Mesothelial cell of epicardium (in vitro differentiated cells): ENCODE measurements around the gene DTD2. TPM values are rescaled to one million over a fixed set of nuclear protein-coding genes. Genes with fewer than 3 reads are reported as not detected.

Experiments used
- DNase-seq, 2 experiments: peaks; one replicate each; pipeline ENCODE4 v3.0.0; 2021; ENCODE audit warnings: low spot score in 2 of 2; ENCODE audit not compliant: unreplicated experiment in 2 of 2
- H3K27ac Mint-ChIP-seq: 2 replicates; pipeline ENCODE4 v1.8.0; 2021; ENCODE audit warnings: mixed read lengths
- H3K27me3 Mint-ChIP-seq: 2 replicates; pipeline ENCODE4 v1.8.0; 2021; ENCODE audit warnings: low read depth, mixed read lengths
- H3K36me3 Mint-ChIP-seq: 2 replicates; pipeline ENCODE4 v1.8.0; 2021; ENCODE audit warnings: mixed read lengths
- H3K4me1 Mint-ChIP-seq: 2 replicates; pipeline ENCODE4 v1.8.0; 2021; ENCODE audit warnings: mixed read lengths
- H3K4me3 Mint-ChIP-seq: 2 replicates; pipeline ENCODE4 v1.8.0; 2021; ENCODE audit warnings: mild to moderate bottlenecking, moderate library complexity, mixed read lengths
- H3K9me3 Mint-ChIP-seq: 2 replicates; pipeline ENCODE4 v1.8.0; 2021; ENCODE audit warnings: mixed read lengths
- CTCF ChIP-seq: fragments of 200-600 bp; sonication (generic); IDR thresholded peaks from one replicate; pipeline ENCODE4 v1.5.0; 2021; ENCODE audit warnings: antibody characterized with exemption; ENCODE audit not compliant: unreplicated experiment
- total RNA-seq: library from RNA; stranded (reverse); gene quantifications from 3 replicates; pipeline ENCODE4 v1.2.1, GENCODE V29; 2021

The DTD2 gene
- total RNA-seq, 1 donor from 2014 or later: 28.7 TPM

- no peak for TF ChIP-seq CTCF
- no peak for DNase-seq
- no peak within 1 kb of the TSS for H3K27ac Mint-ChIP-seq
- H3K9me3 Mint-ChIP-seq: no peaks in the 10 kb centered on the region
- H3K4me3 Mint-ChIP-seq: no peak within 1 kb of the TSS
- H3K4me1 Mint-ChIP-seq: no peaks in the 10 kb centered on the region
- no peaks in the 10 kb centered on the region for H3K36me3 Mint-ChIP-seq
- no peaks in the 10 kb centered on the region for H3K27me3 Mint-ChIP-seq
These were observed 30.6 kb upstream of the DTD2 start, which contains the start of gene GPR33 for GRCh38 chr14:31487886-31488285. Gene GPR33, minus strand, starts transcription at chr14:31488039. Its CDS starts 4,074 bp downstream, at chr14:31483965.

DNA sequence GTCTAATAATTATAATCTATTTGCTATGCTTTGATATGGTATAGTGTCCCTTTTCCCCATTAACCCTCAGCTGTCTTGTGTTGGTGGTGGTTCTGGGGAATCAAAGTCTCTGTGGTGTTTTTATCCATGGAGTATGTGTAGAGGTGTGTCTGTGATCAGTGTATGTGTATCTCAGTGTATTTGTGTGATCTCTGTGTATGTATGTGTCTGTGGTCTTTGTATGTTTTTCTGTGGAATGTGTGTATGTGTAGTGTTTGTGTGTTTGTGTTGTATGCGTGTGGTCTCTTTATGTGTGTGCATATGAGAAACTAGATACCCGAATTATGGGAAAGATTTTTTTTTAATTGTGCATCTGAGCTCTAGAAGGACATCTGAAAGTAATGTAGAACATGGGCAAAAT lies 29.5 kb upstream of the DTD2 start:
- Mint-ChIP-seq H3K27ac (no peak overlapping the region), H3K4me1 (no peaks in the 10 kb centered on the region), H3K27me3 (no peaks in the 10 kb centered on the region), H3K36me3 (no peaks in the 10 kb centered on the region), H3K4me3 (no peak overlapping the region), H3K9me3 (no peaks in the 10 kb centered on the region)
- TF ChIP-seq CTCF: no peak
- no peak for DNase-seq

DNA sequence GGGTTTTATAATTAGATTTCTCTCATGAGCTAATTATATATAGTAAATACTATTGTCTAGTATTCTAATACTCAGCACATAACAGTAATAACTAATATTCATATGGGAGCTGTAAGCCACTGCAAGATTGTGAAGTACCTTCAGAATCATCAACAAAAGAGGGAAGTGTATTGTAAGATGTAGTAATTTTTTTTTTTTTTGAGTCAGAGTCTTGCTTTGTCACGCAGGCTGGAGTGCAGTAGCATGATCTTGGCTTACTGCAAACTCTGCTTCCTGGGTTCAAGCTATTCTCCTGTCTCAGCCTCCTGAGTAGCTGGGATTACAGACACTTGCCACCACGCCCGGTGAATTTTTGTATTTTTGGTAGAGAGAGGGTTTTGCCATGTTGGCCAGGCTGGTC lies 27.4 kb upstream of the DTD2 start:
- Mint-ChIP-seq H3K27me3 (no peaks in the 10 kb centered on the region), H3K4me3 (no peak overlapping the region), H3K4me1 (no peaks in the 10 kb centered on the region), H3K27ac (no peak overlapping the region), H3K36me3 (no peaks in the 10 kb centered on the region), H3K9me3 (no peaks in the 10 kb centered on the region)
- no peak for DNase-seq
- TF ChIP-seq CTCF: no peak

DNA sequence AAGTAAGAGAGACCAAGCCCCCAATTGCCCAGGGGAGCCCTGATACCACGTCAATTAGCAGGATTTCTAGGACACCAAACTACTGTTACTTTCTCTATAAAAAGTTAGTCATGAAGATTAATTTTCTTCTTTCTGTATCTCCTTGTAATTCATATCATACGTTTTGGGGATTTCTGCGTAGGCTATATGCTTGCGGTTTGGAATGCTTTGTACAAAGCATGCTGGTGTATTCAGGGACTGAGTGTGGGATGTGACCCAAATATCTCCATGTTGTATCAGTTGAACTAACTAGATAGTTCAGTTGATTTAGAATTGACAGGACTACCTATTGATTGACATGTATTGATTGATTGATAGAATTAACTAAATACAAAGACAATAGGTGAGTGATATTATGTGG lies 22.9 kb upstream of the DTD2 start:
- peaks cover 6% of the 10 kb centered on the region for H3K4me1 Mint-ChIP-seq

GRCh38 chr14:31479027-31479426 lies 21.7 kb upstream of the DTD2 start:
- Mint-ChIP-seq H3K36me3 (peaks cover under 1% of the 10 kb centered on the region), H3K9me3 (peaks cover 2% of the 10 kb centered on the region), H3K4me3 (no peak overlapping the region), H3K27me3 (no peaks in the 10 kb centered on the region), H3K27ac (no peak overlapping the region), H3K4me1 (peaks cover 6% of the 10 kb centered on the region)
- TF ChIP-seq CTCF: no peak
- no peak for DNase-seq

More for the DNA sequence above, 22.9 kb upstream of the DTD2 start:
- TF ChIP-seq CTCF: no peak
- Mint-ChIP-seq H3K36me3 (no peaks in the 10 kb centered on the region), H3K27me3 (no peaks in the 10 kb centered on the region), H3K9me3 (no peaks in the 10 kb centered on the region), H3K4me3 (no peak overlapping the region), H3K27ac (no peak overlapping the region)
- no peak for DNase-seq

DNA sequence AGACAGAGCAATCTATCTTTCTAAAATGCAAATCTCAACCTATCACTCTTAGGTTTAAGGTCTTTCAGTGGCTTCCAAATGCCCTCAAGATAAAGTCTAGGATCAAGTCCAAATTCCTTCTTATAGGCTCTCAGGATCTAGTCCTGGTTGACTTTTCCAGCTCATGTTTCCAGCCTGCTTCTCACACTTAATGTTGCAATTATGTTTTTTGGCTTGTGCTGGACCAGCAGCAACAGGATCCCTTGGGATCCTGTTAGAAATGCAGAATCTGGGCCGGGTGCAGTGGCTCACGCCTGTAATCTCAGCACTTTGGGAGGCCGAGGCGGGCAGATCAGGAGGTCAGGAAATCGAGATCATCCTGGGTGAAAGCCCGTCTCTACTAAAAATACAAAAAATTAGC lies 19.9 kb upstream of the DTD2 start:
- no peak for TF ChIP-seq CTCF
- Mint-ChIP-seq H3K27ac (no peak overlapping the region), H3K36me3 (peaks cover 1% of the 10 kb centered on the region), H3K4me3 (no peak overlapping the region), H3K9me3 (peaks cover 10% of the 10 kb centered on the region), H3K27me3 (no peaks in the 10 kb centered on the region), H3K4me1 (peaks cover 6% of the 10 kb centered on the region)
- DNase-seq: no peak
